Measurements from ENCODE around the gene DUS1L.

Gene DUS1L

DNA sequence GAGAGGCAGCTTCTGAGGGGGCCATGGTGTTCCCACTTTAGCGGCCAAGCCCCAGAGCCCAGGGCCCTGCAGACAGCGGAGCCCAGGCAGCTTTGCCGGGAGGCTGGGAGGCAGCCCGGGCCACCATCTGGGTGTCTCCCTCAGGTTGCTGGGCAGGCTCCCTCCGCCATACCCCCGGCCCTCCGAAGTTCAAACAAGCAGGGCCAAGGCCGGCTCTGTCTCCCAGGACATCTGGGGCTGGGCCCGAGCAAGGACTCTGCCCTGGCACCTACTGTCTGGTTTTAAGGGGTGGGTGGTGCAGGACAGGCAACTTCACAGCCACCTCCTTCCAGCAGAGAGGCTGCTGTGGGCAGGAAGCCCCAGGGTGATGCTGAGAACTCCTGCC is 2.6 kb downstream of the DUS1L start:
- TF ChIP-seq, protein P1, sequence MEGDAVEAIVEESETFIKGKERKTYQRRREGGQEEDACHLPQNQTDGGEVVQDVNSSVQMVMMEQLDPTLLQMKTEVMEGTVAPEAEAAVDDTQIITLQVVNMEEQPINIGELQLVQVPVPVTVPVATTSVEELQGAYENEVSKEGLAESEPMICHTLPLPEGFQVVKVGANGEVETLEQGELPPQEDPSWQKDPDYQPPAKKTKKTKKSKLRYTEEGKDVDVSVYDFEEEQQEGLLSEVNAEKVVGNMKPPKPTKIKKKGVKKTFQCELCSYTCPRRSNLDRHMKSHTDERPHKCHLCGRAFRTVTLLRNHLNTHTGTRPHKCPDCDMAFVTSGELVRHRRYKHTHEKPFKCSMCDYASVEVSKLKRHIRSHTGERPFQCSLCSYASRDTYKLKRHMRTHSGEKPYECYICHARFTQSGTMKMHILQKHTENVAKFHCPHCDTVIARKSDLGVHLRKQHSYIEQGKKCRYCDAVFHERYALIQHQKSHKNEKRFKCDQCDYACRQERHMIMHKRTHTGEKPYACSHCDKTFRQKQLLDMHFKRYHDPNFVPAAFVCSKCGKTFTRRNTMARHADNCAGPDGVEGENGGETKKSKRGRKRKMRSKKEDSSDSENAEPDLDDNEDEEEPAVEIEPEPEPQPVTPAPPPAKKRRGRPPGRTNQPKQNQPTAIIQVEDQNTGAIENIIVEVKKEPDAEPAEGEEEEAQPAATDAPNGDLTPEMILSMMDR (IDR thresholded peaks at IDR 0.05; ENCODE audit: insufficient read depth, low read depth, low read length, missing control alignments), result no peak
- H3K4me3 ChIP-seq (ENCODE audit: low read depth, low read length), result no peak overlapping the region
- DNase-seq (ENCODE audit: low read depth), result no peak

DNA sequence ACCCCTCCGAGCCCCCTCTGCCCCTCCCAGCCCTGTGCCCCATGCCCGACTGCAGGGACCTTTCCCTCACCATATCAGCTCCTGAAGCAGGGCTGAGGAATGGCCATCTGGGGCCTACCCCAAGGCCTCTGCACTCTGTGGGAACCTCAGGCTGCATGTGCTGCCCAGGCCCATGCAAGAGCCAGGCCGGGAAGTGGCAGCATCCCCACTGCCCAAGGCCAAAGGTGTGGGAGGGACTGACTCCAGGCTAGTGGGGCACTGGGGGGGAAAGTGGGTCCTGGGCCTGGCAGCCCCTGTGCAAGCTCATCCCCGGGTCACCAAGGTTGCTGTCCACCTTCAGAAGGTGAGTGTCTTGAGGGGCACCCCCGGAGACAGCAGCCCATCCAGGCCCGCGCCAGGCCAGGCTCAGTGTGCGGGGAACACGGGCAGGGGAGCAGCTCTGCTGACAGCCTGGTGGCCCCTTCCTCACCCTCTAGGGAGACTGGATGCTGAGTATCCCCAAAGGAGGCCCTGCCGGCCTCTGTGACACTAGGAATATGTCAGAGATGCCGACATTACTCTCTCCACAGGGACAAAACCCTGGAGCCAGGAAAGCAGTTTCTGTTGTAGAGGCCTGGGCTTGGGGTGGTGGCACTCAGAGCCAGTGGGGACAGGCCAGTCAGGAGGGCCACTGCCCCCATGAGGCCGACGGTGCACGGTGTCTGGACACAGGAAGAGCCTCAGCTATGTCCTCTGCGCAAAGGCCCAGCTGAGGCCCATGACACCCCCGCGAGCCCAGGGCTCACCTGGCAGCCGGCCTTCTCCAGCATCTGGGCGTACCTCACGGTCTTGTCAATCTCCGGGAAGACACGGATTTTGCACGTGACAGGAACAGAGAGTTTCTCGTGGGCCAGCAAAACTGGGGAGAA is 3.3 kb downstream of the DUS1L start:
- no peak overlapping the region for H3K4me3 ChIP-seq (ENCODE audit: low read depth, low read length)
- TF ChIP-seq, protein P1 (IDR thresholded peaks at IDR 0.05; ENCODE audit: insufficient read depth, low read depth, low read length, missing control alignments), result no peak
- DNase-seq (ENCODE audit: low read depth), result no peak

DNA sequence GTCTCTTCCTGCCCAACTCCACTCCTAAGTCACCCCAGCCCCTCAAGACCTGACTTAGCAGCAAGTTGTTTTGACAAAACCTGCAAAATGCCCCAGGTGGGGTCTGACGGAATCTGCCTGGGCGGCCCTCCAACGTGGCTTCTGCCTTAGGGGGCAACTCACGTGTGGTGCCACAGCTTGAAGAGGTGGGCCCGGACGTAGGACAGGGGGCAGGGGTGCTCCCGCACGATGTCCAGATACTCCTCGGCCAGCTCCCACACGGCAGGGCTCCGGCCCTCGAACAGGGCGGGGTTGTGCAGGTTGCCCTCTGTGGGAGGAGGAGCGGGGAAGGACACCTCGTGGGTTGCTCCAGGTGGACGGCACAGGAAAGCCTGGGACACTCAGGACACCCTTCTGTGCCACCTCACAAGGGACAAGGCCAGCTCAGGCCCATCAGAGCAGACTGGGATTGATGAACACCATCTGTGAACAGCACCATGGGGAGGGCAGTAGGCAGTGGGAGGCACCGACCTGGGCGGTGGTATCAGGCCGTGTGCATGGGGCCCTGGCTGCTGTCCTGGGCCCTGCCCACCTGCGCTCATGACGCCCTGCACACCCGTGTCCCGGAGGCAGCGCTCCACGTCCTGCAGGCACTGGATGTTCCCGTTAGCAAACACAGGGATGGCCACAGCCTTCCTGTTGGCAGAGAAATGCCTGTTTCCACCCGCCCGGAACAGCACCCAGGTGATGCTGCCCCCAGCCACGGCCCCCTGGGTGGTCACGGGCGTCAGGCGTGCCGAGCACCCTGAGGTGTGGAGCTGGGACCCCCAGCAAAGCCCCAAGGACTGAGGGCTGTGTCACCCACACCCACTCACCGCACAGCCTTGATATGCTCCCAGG is 4.3 kb downstream of the DUS1L start:
- no peak for DNase-seq (ENCODE audit: low read depth)
- TF ChIP-seq, protein P1 (IDR thresholded peaks at IDR 0.05; ENCODE audit: insufficient read depth, low read depth, low read length, missing control alignments), result no peak
- no peak overlapping the region for H3K4me3 ChIP-seq (ENCODE audit: low read depth, low read length)

DNA sequence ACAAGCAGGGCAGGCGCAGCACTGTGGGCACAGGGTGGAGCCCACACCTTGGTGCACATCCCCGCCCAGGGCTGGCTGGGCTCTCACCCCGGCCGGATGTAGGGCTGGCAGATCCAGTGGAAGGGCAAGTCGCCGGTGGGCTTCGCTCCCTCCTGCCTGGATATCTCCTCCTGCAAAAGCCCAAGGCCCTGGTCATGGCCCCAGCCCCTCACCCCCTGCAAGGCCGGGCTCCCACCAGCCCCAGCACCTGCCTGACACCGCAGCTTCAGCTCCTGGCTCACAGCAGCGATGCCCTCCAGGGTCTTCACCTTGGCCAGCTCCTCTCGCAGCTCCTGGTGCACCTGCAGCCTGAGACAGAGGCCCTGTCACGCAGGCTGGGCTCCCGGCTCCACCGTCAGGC is 5.0 kb downstream of the DUS1L start:
- TF ChIP-seq, protein P1 (IDR thresholded peaks at IDR 0.05; ENCODE audit: insufficient read depth, low read depth, low read length, missing control alignments), result no peak
- DNase-seq (ENCODE audit: low read depth), result no peak
- no peak overlapping the region for H3K4me3 ChIP-seq (ENCODE audit: low read depth, low read length)

DNA sequence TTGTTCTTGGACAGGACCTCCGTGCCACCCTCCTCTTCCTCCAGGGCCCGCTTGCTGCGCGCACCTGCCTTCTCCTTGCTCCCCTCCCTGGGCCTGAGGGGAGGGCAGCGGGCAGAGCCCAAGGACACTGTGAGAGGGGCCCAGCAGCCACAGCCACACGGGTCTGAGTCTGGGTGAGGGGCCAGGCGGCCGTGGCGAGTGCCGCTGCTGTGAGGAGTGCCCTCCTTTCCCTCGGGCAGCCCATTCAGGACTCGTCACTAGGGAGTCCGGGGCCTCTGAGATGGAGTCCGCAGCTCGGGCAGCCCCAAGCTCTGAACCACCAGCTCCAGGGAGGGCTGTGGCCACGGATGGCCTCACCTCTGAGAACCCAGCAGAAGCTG is 5.6 kb downstream of the DUS1L start:
- TF ChIP-seq, protein P1 (IDR thresholded peaks at IDR 0.05; ENCODE audit: insufficient read depth, low read depth, low read length, missing control alignments), result no peak
- H3K4me3 ChIP-seq (ENCODE audit: low read depth, low read length), result no peak overlapping the region
- no peak for DNase-seq (ENCODE audit: low read depth)

DNA sequence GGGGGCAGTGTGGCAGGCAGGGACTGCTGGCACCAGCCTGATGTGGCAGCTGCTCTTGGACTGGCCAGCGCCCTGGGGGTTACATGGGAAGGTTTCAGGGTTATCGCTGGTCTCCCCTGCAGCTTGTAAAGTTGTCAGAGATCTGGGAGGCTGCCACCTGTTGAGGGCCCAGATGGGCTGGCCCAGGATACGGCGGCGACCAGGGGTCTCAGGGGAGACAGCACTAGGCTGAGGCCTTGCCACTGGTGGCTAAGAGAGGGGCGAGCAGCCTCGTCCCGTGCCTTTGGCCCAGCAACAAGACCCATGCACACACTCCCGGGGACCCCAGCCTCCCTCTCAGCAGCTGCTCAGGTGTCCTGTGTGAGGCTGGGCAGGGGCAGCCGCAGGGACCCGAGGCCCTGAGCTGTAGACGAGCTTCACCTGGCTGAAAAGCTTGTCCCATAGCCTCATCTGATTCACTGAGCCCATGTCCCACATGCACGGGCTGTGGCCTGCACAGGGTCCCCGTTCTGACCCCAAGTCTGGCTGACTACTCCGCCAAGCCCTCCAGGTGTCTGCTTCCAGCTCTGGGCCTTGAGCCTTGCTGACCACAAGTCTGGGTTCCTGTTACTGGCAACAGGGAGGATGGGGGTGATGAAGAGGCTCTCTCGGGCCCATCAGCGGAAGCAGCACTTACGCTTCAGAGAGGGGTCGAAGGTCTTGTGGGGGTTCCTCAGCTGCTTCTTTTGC is 6.2 kb downstream of the DUS1L start:
- TF ChIP-seq, protein P1 (IDR thresholded peaks at IDR 0.05; ENCODE audit: insufficient read depth, low read depth, low read length, missing control alignments), result no peak
- no peak overlapping the region for H3K4me3 ChIP-seq (ENCODE audit: low read depth, low read length)
- no peak for DNase-seq (ENCODE audit: low read depth)

All from GM12865 (cell line).